Ishikawa (cell line): ENCODE data around the gene ZNF805.
A peak's percentile ranks its signal among the peaks of the same experiment; 100 is the strongest.

Experiments used
- CEBPB ChIP-seq: IDR thresholded peaks from 2 replicates; pipeline ENCODE4 v1.6.1; 2012
- CREB1 ChIP-seq: IDR thresholded peaks from 2 replicates; pipeline ENCODE4 v1.6.1; 2012; ENCODE audit warnings: low read depth
- EGR1 ChIP-seq: IDR thresholded peaks from 2 replicates; pipeline ENCODE4 v1.6.1; 2012
- EP300 ChIP-seq: IDR thresholded peaks from 2 replicates; pipeline ENCODE4 v1.6.1; 2012; ENCODE audit warnings: borderline replicate concordance
- FOXM1 ChIP-seq: IDR thresholded peaks from 2 replicates; pipeline ENCODE4 v1.6.1; 2012; ENCODE audit warnings: low read depth, borderline replicate concordance
- MAX ChIP-seq: IDR thresholded peaks from 2 replicates; pipeline ENCODE4 v1.6.1; 2012
- NFIC ChIP-seq: IDR thresholded peaks from 2 replicates; pipeline ENCODE4 v1.6.1; 2012
- RAD21 ChIP-seq: IDR thresholded peaks from 2 replicates; pipeline ENCODE4 v1.6.1; 2012; ENCODE audit warnings: low read depth
- REST ChIP-seq: IDR thresholded peaks from 2 replicates; pipeline ENCODE4 v1.6.1; 2012; ENCODE audit warnings: low read depth, mild to moderate bottlenecking
- TAF1 ChIP-seq: IDR thresholded peaks from 2 replicates; pipeline ENCODE4 v1.6.1; 2012; ENCODE audit warnings: low read depth, mild to moderate bottlenecking
- TCF12 ChIP-seq: IDR thresholded peaks from 2 replicates; pipeline ENCODE4 v1.6.1; 2012; ENCODE audit warnings: low read depth
- TEAD4 ChIP-seq: IDR thresholded peaks from 2 replicates; pipeline ENCODE4 v1.6.1; 2012
- USF1 ChIP-seq: IDR thresholded peaks from 2 replicates; pipeline ENCODE4 v1.6.1; 2012
- YY1 ChIP-seq: IDR thresholded peaks from 2 replicates; pipeline ENCODE4 v1.6.1; 2012; ENCODE audit warnings: low read depth
- ZBTB7A ChIP-seq: IDR thresholded peaks from 2 replicates; pipeline ENCODE4 v1.6.1; 2012; ENCODE audit warnings: low read depth

ZNF805 gene

GRCh38 chr19:57276430-57276829 lies 36.0 kb downstream of the ZNF805 start:
- TF ChIP-seq EP300 (no peak), USF1 (no peak), ZBTB7A (no peak)

- TF ChIP-seq FOXM1 = no peak
- TF ChIP-seq RAD21 = no peak
- no peak for TF ChIP-seq REST
- TF ChIP-seq ZBTB7A = no peak
- TF ChIP-seq YY1 = 0 out of 2 replicates have a peak, but pooled peaks have one; percentile 33
- TF ChIP-seq EP300 = no peak; the same call in 1 of the 2 replicates
- TF ChIP-seq TEAD4 = no peak
- peak; percentile 67 for TF ChIP-seq TCF12
- 0 out of 2 replicates have a peak, but pooled peaks have one; percentile 5 for TF ChIP-seq NFIC
- TF ChIP-seq MAX = peak; percentile 100
- peak; percentile 72 for TF ChIP-seq TAF1
- TF ChIP-seq EGR1 = no peak
- no peak for TF ChIP-seq CREB1
- TF ChIP-seq CEBPB = peak; percentile 80
- peak; percentile 78 for TF ChIP-seq USF1
Measured at GRCh38 chr19:57279418-57280164, 39.2 kb downstream of the ZNF805 start.

- peak; percentile 53; the same call in 1 of the 2 replicates for TF ChIP-seq YY1
- TF ChIP-seq FOXM1 = no peak
- no peak; the same call in none of the 2 replicates for TF ChIP-seq TCF12
- peak; percentile 38; the same call in 1 of the 2 replicates for TF ChIP-seq MAX
- peak; percentile 82 for TF ChIP-seq CREB1
- no peak for TF ChIP-seq EGR1
- no peak for TF ChIP-seq ZBTB7A
- peak; percentile 65 for TF ChIP-seq TAF1
- no peak for TF ChIP-seq RAD21
Measured at GRCh38 chr19:57280165-57280961, 39.9 kb downstream of the ZNF805 start, which contains the start of gene ZNF460. Gene ZNF460, plus strand, starts transcription at chr19:57280485. Its CDS starts 322 bp downstream, at chr19:57280807.

- TF ChIP-seq TCF12 (no peak), NFIC (peak; percentile 51), TEAD4 (no peak)
Measured at GRCh38 chr19:57280962-57281400, 40.5 kb downstream of the ZNF805 start.

GRCh38 chr19:57282011-57282643 lies 41.7 kb downstream of the ZNF805 start:
- TF ChIP-seq RAD21 = no peak

- no peak for TF ChIP-seq YY1
- TF ChIP-seq RAD21 = no peak
- no peak for TF ChIP-seq REST
- TF ChIP-seq USF1 = no peak
- TF ChIP-seq NFIC = no peak
- no peak for TF ChIP-seq CEBPB
- TF ChIP-seq TEAD4 = no peak
- TF ChIP-seq CREB1 = no peak
- TF ChIP-seq MAX = no peak
- TF ChIP-seq TCF12 = no peak
- TF ChIP-seq EGR1 = no peak
- no peak for TF ChIP-seq TAF1
- TF ChIP-seq EP300 = no peak
- TF ChIP-seq FOXM1 = no peak
- TF ChIP-seq ZBTB7A = no peak
Measured at GRCh38 chr19:57288373-57288772, 47.9 kb downstream of the ZNF805 start.
